ENCODE measurements around the gene CACNA1C. TPM values are rescaled to one million over a fixed set of nuclear protein-coding genes. Genes with fewer than 3 reads are reported as not detected.
"Not testable (repeated sequence)": the region's sequence is repeated elsewhere in the genome, so short reads cannot be mapped to it uniquely, and the experiment has no call there.

CACNA1C gene
- total RNA-seq, 3 donors from 2014 or later = 2.6 to 11.8 (median 9.5) TPM

DNA sequence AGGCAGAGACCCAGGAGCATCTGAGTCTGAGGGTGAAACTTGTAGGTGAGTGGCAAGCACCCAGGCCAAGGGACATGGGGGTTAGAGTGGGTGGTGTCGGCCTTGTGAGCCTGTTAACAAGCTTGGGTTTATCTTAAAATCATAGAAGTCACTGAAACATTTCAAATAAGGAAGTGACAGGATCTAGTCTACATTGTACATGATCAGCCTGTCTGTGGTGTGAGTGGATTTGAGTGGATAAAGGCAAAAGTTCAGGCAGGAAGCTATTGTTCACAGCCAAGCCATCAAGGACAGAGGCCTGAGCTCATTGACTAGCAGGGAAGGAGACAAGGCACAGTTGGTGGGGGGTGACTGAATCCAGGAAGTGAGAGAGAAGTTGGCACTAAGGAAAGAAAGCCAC lies 682.6 kb downstream of the CACNA1C start:
- no peak for DNase-seq (ENCODE audit: low spot score in 2 of 2)
- Histone ChIP-seq H3K4me1 (no peaks in the 10 kb centered on the region), H3K36me3 (no peaks in the 10 kb centered on the region), H3K27ac (no peak overlapping the region), H3K9me3 (no peaks in the 10 kb centered on the region), H3K4me3 (no peak overlapping the region), H3K27me3 (no peaks in the 10 kb centered on the region)
- intact Hi-C loops (cut with DNase I; ENCODE audit: low total_unique reads) = no loop called here
- TF ChIP-seq, protein P1, sequence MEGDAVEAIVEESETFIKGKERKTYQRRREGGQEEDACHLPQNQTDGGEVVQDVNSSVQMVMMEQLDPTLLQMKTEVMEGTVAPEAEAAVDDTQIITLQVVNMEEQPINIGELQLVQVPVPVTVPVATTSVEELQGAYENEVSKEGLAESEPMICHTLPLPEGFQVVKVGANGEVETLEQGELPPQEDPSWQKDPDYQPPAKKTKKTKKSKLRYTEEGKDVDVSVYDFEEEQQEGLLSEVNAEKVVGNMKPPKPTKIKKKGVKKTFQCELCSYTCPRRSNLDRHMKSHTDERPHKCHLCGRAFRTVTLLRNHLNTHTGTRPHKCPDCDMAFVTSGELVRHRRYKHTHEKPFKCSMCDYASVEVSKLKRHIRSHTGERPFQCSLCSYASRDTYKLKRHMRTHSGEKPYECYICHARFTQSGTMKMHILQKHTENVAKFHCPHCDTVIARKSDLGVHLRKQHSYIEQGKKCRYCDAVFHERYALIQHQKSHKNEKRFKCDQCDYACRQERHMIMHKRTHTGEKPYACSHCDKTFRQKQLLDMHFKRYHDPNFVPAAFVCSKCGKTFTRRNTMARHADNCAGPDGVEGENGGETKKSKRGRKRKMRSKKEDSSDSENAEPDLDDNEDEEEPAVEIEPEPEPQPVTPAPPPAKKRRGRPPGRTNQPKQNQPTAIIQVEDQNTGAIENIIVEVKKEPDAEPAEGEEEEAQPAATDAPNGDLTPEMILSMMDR (IDR thresholded peaks at IDR 0.05) = no peak
- TF ChIP-seq POLR2AphosphoS5 (IDR thresholded peaks at IDR 0.05) (no peak), POLR2A (IDR thresholded peaks at IDR 0.05) (no peak)

DNA sequence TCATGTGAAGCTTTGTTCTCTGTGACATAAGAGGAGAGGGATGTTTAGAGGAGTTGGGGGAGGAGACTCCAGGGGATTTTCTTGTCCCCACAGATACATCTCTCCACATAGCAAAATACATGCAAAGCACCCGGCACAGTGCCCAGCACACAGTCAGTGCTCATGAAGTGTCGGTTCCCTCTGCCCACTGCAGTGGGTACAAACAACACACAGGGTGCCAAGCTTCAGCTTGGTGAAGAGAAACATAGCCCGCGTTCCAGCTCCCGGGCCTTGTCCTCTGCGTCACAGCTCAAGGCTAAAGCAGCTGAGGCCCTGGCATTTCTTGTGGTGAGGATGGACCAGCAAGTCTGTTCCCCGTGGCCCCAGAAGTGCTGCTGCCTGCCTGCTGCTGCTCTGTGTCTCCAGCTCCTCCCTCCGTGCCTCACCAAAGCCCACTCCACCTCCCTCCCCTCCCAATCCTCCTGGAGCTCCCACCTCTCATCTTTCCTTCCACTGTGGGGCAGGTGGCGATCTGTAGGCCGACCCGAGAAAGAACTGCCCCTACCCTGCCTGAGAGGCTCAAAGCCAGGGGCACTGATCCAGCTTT lies 685.0 kb downstream of the CACNA1C start:
- no peaks in the 10 kb centered on the region for H3K9me3 ChIP-seq
- intact Hi-C loops (cut with DNase I; ENCODE audit: low total_unique reads) = no loop called here
- H3K4me1 ChIP-seq = no peaks in the 10 kb centered on the region
- no peaks in the 10 kb centered on the region for H3K27me3 ChIP-seq
- DNase-seq (ENCODE audit: low spot score in 2 of 2) = no peak
- no peak overlapping the region for H3K4me3 ChIP-seq
- H3K36me3 ChIP-seq = no peaks in the 10 kb centered on the region
- H3K27ac ChIP-seq = no peak overlapping the region
- TF ChIP-seq, protein P1 (IDR thresholded peaks at IDR 0.05) = no peak

GRCh38 chr12:2739069-2739468 lies 686.3 kb downstream of the CACNA1C start:
- DNase-seq (ENCODE audit: low spot score in 2 of 2) = no peak
- intact Hi-C loops (cut with DNase I; ENCODE audit: low total_unique reads) = no loop called here
- TF ChIP-seq, protein P1 (IDR thresholded peaks at IDR 0.05) = no peak
- TF ChIP-seq POLR2A (IDR thresholded peaks at IDR 0.05) = no peak

GRCh38 chr12:2739832-2740641 lies 687.2 kb downstream of the CACNA1C start:
- no peaks in the 10 kb centered on the region for H3K36me3 ChIP-seq
- intact Hi-C loops (cut with DNase I; ENCODE audit: low total_unique reads) = no loop called here
- no peaks in the 10 kb centered on the region for H3K9me3 ChIP-seq
- no peak overlapping the region for H3K4me3 ChIP-seq
- no peak for DNase-seq (ENCODE audit: low spot score in 2 of 2)
- TF ChIP-seq, protein P1 (IDR thresholded peaks at IDR 0.05) = peak in 2 of 3 donors; percentile 33 to 58
- no peak for TF ChIP-seq POLR2AphosphoS5 (IDR thresholded peaks at IDR 0.05)
- no peaks in the 10 kb centered on the region for H3K4me1 ChIP-seq
- H3K27me3 ChIP-seq = no peaks in the 10 kb centered on the region
- H3K27ac ChIP-seq = no peak overlapping the region

More at GRCh38 chr12:2739069-2739468, 686.3 kb downstream of the CACNA1C start:
- no peak overlapping the region for H3K4me3 ChIP-seq
- H3K27ac ChIP-seq = no peak overlapping the region
- H3K9me3 ChIP-seq = no peaks in the 10 kb centered on the region
- H3K4me1 ChIP-seq = no peaks in the 10 kb centered on the region
- no peaks in the 10 kb centered on the region for H3K27me3 ChIP-seq
- H3K36me3 ChIP-seq = no peaks in the 10 kb centered on the region

GRCh38 chr12:2742037-2742436 lies 689.2 kb downstream of the CACNA1C start:
- DNase-seq (ENCODE audit: low spot score in 2 of 2); H3K36me3 ChIP-seq; H3K27me3 ChIP-seq; H3K9me3 ChIP-seq; intact Hi-C loops (cut with DNase I; ENCODE audit: low total_unique reads); H3K27ac ChIP-seq; H3K4me1 ChIP-seq; H3K4me3 ChIP-seq: not testable (repeated sequence)
